ENCODE data around the gene RBM14. TPM values are rescaled to one million over a fixed set of nuclear protein-coding genes. Genes with fewer than 3 reads are reported as not detected.
"Not testable (repeated sequence)": the region's sequence is repeated elsewhere in the genome, so short reads cannot be mapped to it uniquely, and the experiment has no call there.

The RBM14 gene
- total RNA-seq, 1 donor from 2014 or later: 31.5 TPM

DNA sequence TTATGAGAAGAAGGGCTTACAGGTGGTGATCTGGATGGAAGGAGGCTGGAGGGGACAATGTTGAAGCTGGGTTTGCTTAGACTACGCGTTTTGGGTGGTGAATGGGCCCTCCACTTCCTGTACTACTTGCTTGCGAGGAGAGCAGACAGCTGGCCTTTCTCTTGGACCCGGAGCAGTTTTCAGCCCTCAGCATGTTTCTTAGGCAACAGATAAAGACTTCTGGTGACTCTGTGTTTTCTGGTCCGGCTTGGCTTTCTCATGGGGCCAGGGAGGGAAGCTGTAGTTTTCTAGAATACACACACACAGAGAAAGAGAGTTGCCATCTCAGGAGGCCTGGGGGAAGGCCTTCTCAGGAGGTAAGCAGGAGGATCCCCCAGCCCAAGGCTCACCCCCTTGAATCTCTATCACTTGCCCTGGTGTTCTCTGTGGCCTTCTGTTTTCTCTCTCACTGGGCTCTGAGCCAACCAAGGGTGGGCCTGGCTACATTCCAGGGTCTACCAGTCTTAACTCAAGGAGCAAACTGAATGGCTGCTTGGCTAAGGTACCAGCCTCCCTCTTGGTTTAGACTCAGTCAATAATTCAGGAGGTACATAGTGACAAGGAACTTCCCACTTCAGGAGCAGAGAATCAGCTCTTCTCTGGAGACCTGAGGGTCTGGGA is 21.1 kb upstream of the RBM14 start:
- ATAC-seq (no peak), DNase-seq (ENCODE audit: low spot score) (no peak)

DNA sequence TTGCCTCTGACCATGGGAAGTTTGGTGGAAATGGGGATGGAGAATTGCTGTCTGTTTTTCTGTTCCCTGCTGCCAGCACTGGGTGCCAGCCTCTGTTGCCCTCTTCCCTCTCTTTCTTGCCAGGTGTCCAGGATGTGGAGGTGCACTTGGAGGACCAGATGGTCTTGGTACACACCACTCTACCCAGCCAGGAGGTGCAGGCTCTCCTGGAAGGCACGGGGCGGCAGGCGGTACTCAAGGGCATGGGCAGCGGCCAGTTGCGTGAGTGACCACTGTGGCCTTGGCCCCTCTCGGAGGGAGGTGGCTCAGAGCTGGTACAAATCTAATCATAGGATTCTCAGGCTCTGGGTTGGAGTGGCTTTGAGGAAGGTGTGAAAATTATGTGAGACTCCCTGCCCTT is 17.4 kb upstream of the RBM14 start:
- DNase-seq (ENCODE audit: low spot score): no peak
- peak; percentile 40 for ATAC-seq

DNA sequence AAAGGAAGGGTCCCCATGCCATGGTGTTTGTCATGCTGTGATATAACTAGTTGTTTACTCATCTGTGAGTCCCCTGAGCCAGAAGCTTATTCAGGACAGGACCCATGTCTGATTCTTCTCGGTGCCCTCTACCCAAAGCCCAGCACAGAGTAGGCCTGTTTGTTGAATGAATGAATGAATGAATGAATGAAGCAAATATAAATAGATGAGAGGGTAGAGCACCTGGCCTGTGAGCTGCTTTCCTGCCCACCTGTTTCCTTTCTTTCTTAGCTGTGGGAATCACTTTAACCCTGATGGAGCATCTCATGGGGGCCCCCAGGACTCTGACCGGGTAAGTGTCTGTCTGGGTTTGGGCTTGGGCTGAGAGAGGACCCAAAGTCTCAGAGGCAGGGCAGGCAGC is 16.2 kb upstream of the RBM14 start:
- DNase-seq (ENCODE audit: low spot score) (no peak), ATAC-seq (no peak)

DNA sequence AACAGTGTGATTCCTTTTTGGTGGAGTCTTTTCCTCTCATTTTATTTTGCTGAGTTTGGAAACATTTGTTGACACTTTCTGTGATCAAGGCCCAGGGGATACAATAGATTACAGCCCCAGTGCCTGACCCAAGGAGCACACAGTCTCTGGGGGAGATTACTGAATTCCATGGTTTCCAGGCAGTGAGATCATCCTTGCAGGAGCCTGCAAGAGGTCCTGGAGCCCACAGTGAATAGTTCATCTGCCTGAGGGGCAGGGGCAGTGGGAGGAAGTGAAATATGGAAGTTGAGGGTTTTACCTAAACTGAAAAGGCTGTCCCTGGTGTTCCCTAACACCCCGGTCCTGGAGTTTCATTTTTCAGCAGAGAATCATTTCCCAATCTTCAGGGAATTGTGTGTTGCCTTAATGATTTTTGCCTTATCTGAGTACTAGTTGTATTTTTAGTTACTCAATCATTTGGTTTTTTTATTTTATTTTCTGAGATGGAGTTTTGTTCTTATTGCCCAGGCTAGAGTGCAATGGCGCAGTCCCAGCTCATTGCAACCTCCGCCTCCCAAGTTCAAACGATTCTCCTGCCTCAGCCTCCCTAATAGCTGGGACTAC is 15.7 kb upstream of the RBM14 start:
- ATAC-seq: peak; percentile 15
- no peak for DNase-seq (ENCODE audit: low spot score)

DNA sequence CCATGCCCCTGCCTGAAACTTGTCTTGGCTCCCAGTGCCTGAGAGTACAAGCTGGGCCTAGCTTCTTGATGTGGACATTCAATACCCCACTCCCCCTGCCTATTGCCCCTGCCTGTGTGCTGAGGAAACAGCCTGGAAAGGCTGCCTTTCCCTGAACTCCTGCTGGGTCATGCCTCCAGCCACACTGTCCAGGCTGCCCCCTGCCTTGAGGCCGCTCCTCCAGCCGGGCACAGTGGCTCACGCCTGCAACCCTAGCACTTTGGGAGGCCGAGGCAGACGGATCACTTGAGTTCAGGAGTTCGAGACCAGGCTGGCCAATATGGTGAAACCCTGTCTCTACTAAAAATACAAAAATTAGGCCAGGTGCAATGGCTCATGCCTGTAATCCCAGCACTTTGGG is 13.4 kb upstream of the RBM14 start:
- no peak for DNase-seq (ENCODE audit: low spot score)
- ATAC-seq: no peak

DNA sequence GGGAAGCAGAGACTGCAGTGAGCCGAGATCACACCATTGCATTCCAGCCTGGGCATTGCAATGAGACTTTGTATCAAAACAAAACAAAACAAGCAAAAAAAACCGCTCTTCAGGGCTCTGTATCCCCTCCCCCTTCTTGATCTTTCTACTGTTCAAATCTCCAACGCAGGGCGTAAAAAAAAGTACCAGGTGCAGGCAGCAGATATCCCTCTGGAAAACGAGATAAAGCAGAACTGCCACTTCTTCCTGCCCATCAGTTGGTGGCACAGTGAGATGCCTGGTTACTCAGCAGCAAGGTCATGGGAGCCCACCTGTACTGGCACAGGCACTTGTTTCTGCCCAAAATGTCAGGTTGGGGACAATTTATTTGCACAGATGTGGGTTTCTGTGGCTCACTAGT is 12.3 kb upstream of the RBM14 start:
- ATAC-seq: no peak
- no peak for DNase-seq (ENCODE audit: low spot score)

DNA sequence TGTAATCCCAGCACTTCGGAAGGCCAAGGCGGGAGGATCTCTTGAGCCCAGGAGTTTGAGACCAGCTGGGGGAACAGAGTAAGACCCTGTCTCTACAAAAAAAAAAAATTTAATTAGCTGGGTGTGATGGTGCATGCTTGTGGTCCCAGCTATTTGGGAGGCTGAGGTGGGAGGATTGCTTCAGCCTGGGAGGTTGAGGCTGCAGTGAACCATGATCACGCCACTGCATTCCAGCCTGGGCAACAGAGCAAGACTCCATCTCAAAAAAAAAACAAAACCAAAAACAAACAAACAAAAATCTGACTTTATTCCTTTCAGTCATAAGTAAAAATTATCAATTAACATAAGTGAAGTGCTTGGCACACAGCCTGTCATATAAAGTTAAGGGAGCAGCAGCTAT is 9.8 kb upstream of the RBM14 start:
- not testable (repeated sequence) for ATAC-seq; DNase-seq (ENCODE audit: low spot score)

DNA sequence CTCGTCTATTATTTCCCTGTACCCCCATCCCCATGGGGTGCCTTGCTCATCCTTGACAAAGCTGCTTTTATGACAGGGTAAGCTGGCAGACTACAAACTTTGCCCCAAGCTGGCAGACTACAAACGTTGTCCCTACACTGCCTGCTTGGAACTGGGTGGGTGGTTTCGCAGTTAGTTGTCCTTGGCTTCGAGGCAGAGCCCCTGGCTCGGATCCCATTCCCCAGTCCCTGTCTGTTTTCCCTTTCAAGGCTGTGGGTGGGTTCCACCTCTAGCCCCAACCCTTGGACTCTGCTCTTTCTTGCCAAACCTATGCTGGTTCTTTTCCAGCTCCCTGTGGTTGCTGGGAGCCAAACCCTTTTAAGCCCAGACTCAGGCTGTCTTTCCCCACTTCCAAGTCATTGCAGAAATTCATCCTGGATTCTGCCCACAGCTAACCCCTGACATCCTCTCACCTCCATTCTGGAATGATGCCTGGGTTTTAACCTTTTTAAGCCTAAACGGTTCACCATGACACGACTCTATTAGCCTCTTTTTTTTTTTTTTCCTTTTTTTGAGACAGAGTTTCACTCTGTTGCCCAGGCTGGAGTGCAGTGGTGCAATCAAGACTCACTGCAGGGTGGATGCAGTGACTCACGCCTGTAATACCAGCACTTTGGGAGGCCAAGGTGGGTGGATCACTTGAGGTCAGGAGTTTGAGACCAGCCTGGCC is 9.2 kb upstream of the RBM14 start:
- ATAC-seq (peak; percentile 81), DNase-seq (ENCODE audit: low spot score) (peak; percentile 99)

DNA sequence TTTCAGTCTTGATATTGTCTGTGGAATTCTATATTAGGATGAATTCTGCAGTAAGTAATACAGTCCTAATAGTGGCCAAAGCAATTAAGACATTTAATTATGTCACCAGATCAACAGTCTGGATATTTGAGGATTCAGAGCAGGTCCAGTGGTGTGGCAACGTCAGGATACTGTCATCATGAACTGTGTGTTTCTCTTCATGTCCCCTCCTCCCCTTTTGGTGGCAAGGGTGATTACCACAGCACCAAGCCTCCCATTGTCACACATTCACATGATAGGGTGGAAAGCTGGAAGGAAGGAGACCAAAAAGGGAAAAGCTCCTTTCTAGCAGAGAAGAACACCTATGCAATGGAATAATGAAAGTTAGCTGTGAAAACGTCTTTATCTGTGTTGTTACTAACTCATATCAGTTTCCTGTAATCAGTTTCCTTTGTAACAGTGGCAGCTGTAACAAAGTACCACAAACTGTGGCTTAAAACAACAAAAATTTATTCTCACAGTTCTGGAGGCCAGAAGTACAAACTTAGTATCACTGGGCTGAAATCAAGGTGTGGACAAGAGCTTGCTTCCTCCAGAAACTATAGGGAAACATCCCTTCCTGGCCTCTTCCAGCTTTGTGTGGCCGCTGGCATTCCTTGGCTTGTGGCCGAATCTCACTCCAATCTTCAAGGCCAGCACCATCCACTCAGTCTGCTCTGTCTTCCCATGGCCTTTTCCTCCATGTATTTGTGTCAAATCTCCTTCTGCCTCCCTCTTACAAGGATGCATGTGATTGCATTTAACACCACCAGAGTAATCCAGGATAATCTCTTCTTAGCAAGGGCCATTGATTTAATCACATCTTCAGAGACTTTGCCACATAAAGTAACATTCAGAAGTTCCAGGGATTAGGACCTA is 6.5 kb upstream of the RBM14 start:
- DNase-seq (ENCODE audit: low spot score): no peak
- ATAC-seq: no peak

DNA sequence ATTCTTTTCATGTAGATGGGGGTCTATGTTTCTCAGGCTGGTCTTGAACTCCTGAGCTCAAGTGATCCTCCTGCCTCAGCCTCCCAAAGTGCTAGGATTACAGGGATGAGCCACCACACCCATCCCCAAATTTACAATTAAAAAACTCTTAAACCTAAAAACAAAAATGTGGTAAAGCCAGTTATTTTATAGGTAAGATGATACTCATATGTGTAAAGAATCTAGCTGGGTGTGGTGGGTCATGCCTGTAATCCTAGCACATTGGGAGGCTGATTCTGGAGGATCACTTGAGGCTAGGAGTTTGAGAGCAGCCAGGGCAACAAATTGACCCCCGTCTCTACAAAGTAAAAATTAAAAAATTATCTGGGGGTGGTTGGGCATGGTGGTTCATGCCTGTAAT is 4.0 kb upstream of the RBM14 start:
- DNase-seq (ENCODE audit: low spot score): no peak
- no peak for ATAC-seq

DNA sequence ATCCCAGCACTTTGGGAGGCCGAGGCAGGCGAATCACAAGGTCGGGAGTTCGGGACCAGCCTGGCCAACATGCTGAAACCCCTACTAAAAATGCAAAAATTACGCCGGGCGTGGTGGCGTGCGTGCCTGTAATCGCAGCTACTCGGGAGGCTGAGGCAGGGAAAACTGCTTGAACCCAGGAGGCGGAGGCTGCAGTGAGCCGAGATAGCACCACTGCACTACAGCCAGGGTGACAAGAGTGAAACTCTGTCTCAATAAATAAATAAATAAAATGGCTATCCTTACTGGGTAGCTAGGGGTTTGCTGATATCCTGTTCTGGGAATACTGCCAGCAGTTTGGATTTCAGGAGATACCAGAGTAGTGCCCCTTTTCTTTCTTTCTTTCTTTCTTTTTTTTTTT is 2.4 kb upstream of the RBM14 start:
- DNase-seq (ENCODE audit: low spot score) (peak; percentile 58), ATAC-seq (peak; percentile 22)

DNA sequence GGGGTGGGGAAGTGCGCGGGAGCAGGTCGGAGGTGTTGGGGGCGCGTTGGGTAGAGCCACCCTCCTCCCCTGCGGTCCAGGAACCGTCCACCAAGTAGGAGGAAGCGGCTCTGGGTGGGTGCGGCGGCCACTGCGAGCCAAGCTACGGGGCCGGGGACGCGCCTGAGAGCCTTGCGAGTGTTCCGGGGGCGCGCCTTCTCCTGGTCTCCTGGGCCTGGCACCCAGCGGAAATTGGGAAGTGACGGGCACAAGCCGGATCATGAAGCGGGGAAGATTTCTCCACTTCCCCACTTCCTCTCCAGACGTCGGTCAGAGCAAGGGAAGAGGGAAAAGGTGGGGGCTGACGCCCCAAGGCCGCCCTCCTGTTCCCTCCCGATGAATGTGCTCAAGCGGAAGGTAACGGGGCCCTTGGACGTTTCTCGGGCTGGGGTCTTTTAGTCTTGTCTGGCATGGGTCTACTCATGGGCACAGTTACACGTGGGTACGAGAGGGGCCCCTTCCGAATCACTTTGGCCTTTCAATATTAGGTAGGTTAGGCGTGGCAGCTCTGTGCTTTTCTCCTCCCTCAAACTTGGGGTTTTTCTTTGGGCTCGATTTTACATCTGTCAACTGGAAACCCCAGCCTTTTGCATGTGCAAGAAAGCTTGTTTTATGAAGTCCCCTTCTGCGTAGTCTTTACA is 865 bp downstream of the RBM14 start:
- ATAC-seq (peak; percentile 28), DNase-seq (ENCODE audit: low spot score) (no peak)

DNA sequence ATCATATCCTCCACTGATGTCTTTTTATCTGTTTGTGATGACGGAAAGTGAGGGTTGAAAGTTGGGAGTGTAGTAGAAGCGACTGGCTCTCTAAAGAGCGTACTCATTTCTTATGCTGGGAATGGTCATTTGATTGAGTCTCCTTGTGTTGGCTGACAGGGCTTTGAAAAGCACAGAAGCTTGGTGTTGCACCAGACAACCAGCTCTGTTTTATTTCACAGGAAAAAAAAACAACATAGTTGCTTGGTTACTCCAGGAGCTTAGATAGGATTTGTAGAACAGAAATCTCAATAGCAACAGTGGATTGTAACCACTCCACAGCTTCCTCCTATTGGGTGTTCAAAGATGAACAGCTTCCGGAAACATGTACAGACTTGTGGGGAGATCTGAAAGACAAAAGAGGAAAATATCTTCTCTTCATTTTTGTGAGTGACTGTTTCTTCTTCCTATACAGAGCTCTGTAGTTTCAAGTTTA is 2.7 kb downstream of the RBM14 start:
- ATAC-seq (no peak), DNase-seq (ENCODE audit: low spot score) (no peak)

DNA sequence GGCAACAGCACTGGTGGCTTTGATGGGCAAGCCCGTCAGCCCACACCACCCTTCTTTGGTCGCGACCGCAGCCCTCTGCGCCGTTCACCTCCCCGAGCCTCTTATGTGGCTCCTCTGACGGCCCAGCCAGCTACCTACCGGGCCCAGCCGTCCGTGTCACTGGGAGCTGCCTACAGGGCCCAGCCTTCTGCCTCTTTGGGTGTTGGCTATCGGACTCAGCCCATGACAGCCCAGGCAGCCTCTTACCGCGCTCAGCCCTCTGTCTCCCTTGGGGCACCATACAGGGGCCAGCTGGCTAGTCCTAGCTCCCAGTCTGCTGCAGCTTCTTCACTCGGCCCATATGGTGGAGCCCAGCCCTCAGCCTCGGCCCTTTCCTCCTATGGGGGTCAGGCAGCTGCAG is 8.0 kb downstream of the RBM14 start:
- no peak for DNase-seq (ENCODE audit: low spot score)
- ATAC-seq: peak; percentile 12

DNA sequence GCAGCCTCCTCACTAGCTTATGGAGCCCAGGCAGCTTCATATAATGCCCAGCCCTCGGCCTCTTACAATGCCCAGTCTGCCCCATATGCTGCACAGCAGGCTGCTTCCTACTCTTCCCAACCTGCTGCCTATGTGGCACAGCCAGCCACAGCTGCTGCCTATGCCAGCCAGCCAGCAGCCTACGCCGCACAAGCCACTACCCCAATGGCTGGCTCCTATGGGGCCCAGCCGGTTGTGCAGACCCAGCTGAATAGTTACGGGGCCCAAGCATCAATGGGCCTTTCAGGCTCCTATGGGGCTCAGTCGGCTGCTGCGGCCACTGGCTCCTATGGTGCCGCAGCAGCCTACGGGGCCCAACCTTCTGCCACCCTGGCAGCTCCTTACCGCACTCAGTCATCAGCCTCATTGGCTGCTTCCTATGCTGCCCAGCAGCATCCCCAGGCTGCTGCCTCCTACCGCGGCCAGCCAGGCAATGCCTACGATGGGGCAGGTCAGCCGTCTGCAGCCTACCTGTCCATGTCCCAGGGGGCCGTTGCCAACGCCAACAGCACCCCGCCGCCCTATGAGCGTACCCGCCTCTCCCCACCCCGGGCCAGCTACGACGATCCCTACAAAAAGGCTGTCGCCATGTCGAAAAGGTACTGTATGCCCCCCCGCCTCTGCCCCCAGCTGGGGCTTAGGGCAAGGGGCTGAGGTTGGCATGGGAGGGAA is 8.8 kb downstream of the RBM14 start:
- DNase-seq (ENCODE audit: low spot score): no peak
- ATAC-seq: peak; percentile 6

DNA sequence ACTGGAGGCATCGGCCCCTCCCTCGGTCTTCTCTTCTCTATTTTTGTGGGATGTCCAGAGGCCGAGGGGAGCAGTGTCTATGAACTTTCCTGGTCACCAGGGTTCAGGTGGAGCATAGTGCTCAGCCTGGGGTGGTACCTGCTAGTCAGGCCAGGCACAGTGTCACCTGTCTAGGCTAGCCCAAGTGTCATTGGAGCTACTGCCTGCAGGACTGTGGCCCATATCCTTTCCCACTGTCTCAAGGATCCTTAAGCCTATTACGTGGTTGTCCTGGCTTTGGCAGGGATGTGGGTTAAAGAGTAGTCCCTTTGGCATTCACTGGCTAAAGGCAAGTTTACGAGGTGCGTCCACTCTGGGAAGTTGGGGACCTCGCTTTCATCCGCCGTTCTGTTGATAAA is 9.3 kb downstream of the RBM14 start:
- DNase-seq (ENCODE audit: low spot score) (no peak), ATAC-seq (no peak)

DNA sequence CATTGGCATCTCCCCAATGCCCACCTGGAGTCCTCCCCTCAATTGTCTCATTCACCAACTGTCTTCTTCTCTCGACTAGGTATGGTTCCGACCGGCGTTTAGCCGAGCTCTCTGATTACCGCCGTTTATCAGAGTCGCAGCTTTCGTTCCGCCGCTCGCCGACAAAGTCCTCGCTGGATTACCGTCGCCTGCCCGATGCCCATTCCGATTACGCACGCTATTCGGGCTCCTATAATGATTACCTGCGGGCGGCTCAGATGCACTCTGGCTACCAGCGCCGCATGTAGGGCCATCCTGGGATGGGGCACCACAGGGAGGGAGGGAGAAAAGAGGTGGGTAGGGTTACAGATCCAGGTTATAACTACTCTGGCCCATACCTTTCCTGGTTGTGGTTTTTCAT is 10.0 kb downstream of the RBM14 start:
- DNase-seq (ENCODE audit: low spot score): no peak
- ATAC-seq: no peak

DNA sequence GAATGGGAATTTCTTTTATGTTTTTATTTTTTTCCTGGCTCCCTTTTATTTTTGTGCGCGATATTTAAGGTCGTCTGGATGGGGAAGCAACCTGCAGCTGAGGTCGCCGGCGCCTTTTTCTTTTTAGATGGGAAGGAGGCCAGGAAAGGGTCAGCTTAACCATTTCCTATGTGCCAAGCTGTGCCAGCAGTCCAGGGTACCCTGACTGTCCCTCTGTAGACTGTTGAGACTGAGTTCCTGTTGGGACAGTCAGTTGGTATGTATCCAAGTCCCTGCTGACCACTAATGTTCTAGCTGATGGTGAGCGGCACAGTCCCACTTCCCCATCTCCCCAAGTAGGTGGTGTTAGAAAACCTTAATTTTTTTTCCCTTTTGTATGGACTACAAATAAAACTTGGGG is 10.5 kb downstream of the RBM14 start:
- ATAC-seq: no peak
- DNase-seq (ENCODE audit: low spot score): no peak

DNA sequence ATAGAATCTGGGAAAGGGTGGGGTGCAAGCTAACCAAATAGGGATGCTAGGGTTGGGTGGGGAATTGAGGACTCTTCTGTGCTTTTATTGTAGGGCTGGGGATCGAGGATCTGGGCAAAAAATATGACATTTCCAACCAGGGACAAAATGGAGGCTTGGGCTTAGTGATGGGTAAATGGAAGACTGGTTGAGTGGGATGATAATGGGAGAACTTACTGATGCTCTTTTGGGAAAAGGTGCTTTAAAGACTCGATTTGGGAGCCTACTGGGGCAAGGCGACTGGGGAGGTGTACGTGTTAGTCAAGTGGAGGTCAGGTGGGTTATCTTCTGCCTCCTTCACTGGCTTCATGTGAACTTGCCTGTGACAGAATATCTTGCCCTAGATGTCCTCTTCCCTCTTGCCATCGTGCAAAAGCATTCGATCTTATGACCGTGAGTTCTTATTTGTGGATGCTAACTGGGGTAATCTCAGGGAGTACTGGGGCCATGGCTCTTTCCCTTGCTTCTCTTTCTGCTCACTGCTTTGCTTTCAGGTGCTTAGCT is 11.7 kb downstream of the RBM14 start:
- ATAC-seq (no peak), DNase-seq (ENCODE audit: low spot score) (no peak)

DNA sequence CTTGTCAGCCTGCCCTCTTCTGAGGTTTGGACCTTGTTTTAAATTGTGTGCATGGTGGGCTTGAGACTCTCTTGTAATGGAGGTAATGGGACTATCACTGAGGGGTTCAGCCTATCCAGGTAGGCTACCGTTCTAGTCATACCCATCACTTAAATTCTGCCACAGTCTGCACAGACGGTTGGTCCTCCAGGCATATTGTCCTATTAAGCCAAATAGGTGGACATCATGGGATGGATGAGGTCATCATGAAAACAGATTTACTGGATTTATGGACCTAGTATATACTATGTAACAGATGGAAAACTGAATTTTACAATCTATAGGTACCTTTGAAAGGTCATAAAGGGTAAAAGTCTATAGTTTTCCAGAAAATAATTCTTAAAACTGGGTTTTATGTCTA is 12.9 kb downstream of the RBM14 start:
- ATAC-seq (no peak), DNase-seq (ENCODE audit: low spot score) (no peak)

Data from left lobe of liver (tissue), 2 donors.